Measurements from ENCODE around the gene ZNF136.
A peak's percentile ranks its signal among the peaks of the same experiment; 100 is the strongest.

Gene ZNF136

GRCh38 chr19:12194827-12195731 is 32.2 kb downstream of the ZNF136 start:
- peak; percentile 19 to 22 for DNase-seq (ENCODE audit: low read depth in 2 of 2)

- DNase-seq (ENCODE audit: low read depth in 2 of 2): no peak
Measured at GRCh38 chr19:12198136-12198535, 35.2 kb downstream of the ZNF136 start.

- no peak for DNase-seq (ENCODE audit: low read depth in 2 of 2)
Measured at GRCh38 chr19:12199757-12200419, 37.0 kb downstream of the ZNF136 start.

- no peak for DNase-seq (ENCODE audit: low read depth in 2 of 2)
Measured at GRCh38 chr19:12202250-12202649, 39.4 kb downstream of the ZNF136 start.

GRCh38 chr19:12205296-12205695 is 42.4 kb downstream of the ZNF136 start:
- no peak for DNase-seq (ENCODE audit: low read depth in 2 of 2)

- no peak for DNase-seq (ENCODE audit: low read depth in 2 of 2)
Measured at GRCh38 chr19:12208221-12208620, 45.3 kb downstream of the ZNF136 start.

- DNase-seq (ENCODE audit: low read depth in 2 of 2): no peak
Measured at GRCh38 chr19:12217332-12217731, 54.4 kb downstream of the ZNF136 start.

- no peak for DNase-seq (ENCODE audit: low read depth in 2 of 2)
Measured at GRCh38 chr19:12222980-12223630, 60.2 kb downstream of the ZNF136 start.

GRCh38 chr19:12224676-12225075 is 61.8 kb downstream of the ZNF136 start:
- DNase-seq (ENCODE audit: low read depth in 2 of 2): no peak

- no peak for DNase-seq (ENCODE audit: low read depth in 2 of 2)
Measured at GRCh38 chr19:12229990-12230389, 67.1 kb downstream of the ZNF136 start.

- no peak for DNase-seq (ENCODE audit: low read depth in 2 of 2)
Measured at GRCh38 chr19:12230751-12231733, 68.1 kb downstream of the ZNF136 start.

GRCh38 chr19:12232961-12233360 is 70.1 kb downstream of the ZNF136 start:
- DNase-seq (ENCODE audit: low read depth in 2 of 2): no peak

- no peak for DNase-seq (ENCODE audit: low read depth in 2 of 2)
Measured at GRCh38 chr19:12237143-12237839, 74.4 kb downstream of the ZNF136 start.

All from fibroblast of skin of left quadriceps (primary cell).